GM10847 (cell line): ENCODE measurements around the gene SCUBE3.

Experiments
- POLR2A ChIP-seq: IDR thresholded peaks from 2 replicates; pipeline ENCODE4 v1.6.1; 2011; ENCODE audit not compliant: insufficient read length; ENCODE audit errors: extremely low read depth

The SCUBE3 gene

DNA sequence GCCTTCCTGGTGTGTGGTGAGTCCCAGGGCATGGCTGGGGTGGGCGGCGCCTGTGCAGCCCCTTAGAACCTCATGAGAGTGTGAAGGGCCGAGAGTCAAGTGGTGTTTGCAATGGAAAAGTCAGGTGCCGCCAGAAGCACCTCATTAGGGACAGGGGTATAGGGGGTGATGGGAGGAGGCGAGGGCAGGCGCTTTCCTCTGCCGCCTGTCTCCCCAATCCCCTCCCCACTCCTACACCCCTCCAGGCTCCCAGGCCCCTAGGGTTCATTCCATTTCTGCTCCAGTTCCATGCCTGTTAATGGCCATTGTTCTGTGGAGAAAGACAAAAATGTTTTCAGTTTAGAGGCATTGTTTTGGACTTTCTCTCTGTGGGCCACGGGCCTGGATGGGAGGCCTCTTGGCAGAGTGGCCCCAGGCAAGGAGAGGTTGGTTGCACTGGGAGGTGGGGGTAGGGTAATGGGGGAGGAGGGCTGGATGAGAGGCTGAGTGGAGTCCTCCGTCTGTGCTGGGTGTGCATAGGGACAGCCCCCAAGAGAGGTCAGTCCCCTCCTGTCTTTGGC is 21.4 kb upstream of the SCUBE3 start:
- TF ChIP-seq POLR2A = no peak

DNA sequence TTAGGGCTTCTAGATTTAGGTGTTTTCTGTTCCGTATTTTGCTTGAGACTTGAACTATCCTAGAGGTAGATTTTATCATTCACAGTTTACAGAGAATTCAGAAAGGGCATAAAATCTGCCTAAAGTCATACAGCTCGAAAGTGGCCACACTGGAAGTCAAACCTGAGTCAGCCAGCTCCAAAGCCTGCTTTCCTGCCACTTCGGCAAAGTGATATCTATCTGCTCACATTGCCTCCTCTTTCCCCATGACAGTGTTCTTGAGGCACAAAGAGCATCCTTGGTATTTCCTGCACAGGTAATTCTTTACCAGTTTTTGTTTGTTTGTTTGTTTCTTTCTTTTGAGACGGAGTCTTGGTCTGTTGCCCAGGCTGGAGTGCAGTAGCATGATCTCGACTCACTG is 19.4 kb upstream of the SCUBE3 start:
- TF ChIP-seq POLR2A = no peak

- TF ChIP-seq POLR2A = no peak
Measured at GRCh38 chr6:35195120-35195780, 18.5 kb upstream of the SCUBE3 start.

- TF ChIP-seq POLR2A = no peak
Measured at GRCh38 chr6:35197196-35197595, 16.6 kb upstream of the SCUBE3 start.

- TF ChIP-seq POLR2A = no peak
Measured at GRCh38 chr6:35199866-35200265, 13.9 kb upstream of the SCUBE3 start.

DNA sequence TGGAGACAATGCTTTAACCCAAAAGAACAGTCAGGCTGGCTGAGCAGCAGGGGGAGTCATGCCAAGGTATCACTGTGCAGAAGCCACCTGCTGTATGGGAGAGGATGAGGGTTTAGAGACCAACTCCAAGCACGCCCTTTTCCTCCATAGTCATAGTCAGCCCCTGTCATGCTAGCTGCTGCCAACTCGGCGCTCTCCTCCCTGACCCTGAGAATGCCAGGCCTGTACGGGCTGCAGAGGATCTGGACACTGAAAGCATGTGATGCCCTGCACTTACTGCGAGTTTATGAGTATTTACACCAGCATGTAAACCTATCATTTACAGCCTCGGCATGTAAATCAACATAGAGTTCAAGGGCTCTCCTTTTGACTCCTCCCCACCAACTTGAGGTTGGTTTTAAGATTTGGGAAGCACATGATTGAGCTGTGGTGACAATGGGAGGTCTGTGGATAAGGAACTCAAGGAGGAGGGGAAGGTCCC is 11.7 kb upstream of the SCUBE3 start:
- no peak for TF ChIP-seq POLR2A

DNA sequence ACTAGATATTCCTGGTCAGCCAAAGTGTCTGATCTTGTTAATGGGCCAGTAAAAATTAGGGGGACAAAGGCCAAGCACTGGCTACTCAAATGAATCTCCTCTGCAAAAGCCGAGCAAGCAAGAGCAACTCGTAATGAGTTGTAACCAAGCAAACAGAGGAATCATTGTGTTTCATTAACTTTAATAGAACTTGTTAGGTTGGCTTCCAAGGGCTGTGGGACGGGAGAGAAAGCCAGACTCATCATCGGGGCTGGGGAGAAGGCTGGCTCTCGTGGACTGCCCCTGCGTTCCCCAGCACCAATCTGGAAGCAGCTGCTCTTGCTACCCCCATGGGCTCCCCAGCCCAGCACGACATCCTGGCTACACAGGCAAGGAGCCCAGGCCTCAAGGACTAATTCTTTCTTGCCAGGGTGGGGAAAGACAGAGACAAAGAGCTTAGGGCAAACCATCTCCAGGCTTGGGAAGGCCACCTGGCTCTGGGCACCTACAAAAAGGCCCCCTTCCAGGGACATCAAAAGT is 10.5 kb upstream of the SCUBE3 start:
- no peak for TF ChIP-seq POLR2A

DNA sequence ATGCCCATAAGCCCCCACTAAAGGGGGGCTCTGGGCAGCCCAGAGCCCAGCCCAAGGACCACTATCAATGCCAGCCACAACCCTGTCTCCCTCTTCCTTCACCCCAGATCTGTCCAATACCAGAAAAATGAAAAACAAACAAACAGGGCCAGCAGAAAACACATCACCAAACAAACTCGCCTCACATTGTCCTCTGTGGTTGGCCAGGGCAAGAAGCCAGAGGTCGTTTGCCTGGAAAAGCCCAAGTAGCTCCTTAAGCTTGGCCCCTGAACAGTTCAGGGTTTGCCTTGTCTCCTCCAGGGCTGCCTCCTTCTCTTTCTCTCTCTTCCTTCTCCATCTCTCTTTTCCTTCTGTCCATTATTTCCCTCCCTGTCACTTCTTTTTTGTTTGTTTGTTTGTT is 10.1 kb upstream of the SCUBE3 start:
- no peak for TF ChIP-seq POLR2A

GRCh38 chr6:35206346-35206745 is 7.4 kb upstream of the SCUBE3 start:
- no peak for TF ChIP-seq POLR2A

DNA sequence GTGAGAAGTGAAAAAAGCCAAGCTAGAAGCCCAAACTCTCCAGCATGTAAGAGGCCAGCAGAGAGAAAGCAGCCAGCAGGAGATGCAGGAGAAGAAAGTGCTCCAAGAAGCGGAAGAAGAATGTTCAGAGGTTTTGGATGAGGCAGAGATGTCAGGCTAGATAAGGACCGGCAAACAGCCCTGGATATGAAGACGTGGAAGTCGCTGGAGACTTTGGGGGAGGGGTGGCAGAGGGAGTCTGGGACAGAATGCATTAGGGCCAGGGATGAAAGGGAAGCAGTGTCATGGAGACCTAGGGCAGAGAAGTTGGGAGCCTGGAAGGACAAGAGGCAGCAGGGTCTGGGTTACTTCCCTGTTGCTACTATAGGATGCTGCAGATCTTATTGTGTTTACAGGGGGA is 5.3 kb upstream of the SCUBE3 start:
- TF ChIP-seq POLR2A = no peak

GRCh38 chr6:35209081-35209480 is 4.7 kb upstream of the SCUBE3 start:
- no peak for TF ChIP-seq POLR2A

DNA sequence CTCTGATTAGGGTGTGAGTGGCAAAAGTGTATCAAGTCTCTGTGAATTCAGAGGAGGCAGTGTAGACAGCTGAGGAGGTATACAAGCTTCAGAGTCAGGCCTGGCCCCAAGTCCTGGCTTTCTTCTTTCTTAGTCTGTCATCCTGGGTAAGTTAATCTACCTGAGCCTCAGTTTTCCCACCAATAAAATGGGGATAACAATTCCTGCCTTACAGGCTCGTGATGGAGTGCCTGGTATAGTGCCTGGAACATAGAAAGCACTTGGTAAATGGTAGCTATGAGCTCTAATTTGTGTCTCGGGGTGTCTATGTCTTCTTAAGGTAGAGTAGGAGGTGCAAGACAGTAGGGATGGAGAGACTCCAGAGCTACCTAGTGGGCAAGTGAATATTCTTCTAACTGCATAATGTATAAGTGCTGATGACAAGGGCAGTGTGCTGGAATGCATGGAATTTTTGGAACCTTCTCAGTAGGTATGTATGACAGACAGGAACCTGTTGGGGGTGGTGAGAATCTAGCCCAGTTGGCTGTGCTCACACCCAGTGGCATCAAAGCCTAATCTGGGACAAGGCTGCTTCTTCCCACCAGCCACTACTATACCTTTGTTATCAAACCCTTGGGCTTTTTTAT is 4.0 kb upstream of the SCUBE3 start:
- TF ChIP-seq POLR2A = no peak

- no peak for TF ChIP-seq POLR2A
Measured at GRCh38 chr6:35213298-35213791, 411 bp upstream of the SCUBE3 start.

GRCh38 chr6:35214869-35215664 is 1.3 kb downstream of the SCUBE3 start:
- TF ChIP-seq POLR2A = no peak

- TF ChIP-seq POLR2A = no peak
Measured at GRCh38 chr6:35215665-35216411, 2.1 kb downstream of the SCUBE3 start.
